KOPT-K1 (cell line): Measurements from ENCODE around the gene KRTAP20-4.

Experiments used
- H3K27ac ChIP-seq: fragments of 200-600 bp; sonication (generic); 2 replicates; pipeline ENCODE4 v1.5.1; 2016; ENCODE audit warnings: antibody characterized with exemption, mild to moderate bottlenecking, low read depth, low read length; ENCODE audit not compliant: poor library complexity, severe bottlenecking
- H3K36me3 ChIP-seq: fragments of 200-600 bp; sonication (generic); 2 replicates; pipeline ENCODE4 v1.5.1; 2017; ENCODE audit warnings: antibody characterized with exemption, mild to moderate bottlenecking, low read length, moderate library complexity; ENCODE audit not compliant: insufficient read depth
- H3K9me3 ChIP-seq: fragments of 200-600 bp; sonication (generic); 2 replicates; pipeline ENCODE4 v1.5.1; 2017; ENCODE audit warnings: antibody characterized with exemption, low read length, mild to moderate bottlenecking; ENCODE audit not compliant: insufficient read depth, poor library complexity, severe bottlenecking

KRTAP20-4 gene

GRCh38 chr21:30625449-30626165 lies 5.2 kb downstream of the KRTAP20-4 start:
- Histone ChIP-seq H3K27ac (no peak overlapping the region), H3K9me3 (peaks cover 19% of the 10 kb centered on the region), H3K36me3 (no peaks in the 10 kb centered on the region)

- Histone ChIP-seq H3K36me3 (no peaks in the 10 kb centered on the region), H3K27ac (no peak overlapping the region), H3K9me3 (peaks cover 19% of the 10 kb centered on the region)
Measured at GRCh38 chr21:30628109-30628508, 7.7 kb downstream of the KRTAP20-4 start.

- Histone ChIP-seq H3K36me3 (no peaks in the 10 kb centered on the region), H3K9me3 (peaks cover 18% of the 10 kb centered on the region), H3K27ac (no peak overlapping the region)
Measured at GRCh38 chr21:30629200-30629599, 8.8 kb downstream of the KRTAP20-4 start.

- Histone ChIP-seq H3K27ac (no peak within 1 kb of the TSS), H3K9me3 (no peaks in the 10 kb centered on the region), H3K36me3 (no peaks in the 10 kb centered on the region)
Measured at GRCh38 chr21:30634906-30635305, 14.5 kb downstream of the KRTAP20-4 start, which contains the start of gene KRTAP20-2. Gene KRTAP20-2, plus strand, starts transcription at chr21:30635206. Its CDS starts 58 bp downstream, at chr21:30635264.

GRCh38 chr21:30638686-30639085 lies 18.3 kb downstream of the KRTAP20-4 start:
- H3K27ac ChIP-seq, result no peak overlapping the region

GRCh38 chr21:30642564-30642963 lies 22.1 kb downstream of the KRTAP20-4 start, which contains the start of gene KRTAP20-3:
Gene KRTAP20-3, plus strand, starts transcription at chr21:30642864.
- Histone ChIP-seq H3K27ac (no peak within 1 kb of the TSS), H3K36me3 (no peaks in the 10 kb centered on the region), H3K9me3 (no peaks in the 10 kb centered on the region)

More at GRCh38 chr21:30638686-30639085, 18.3 kb downstream of the KRTAP20-4 start:
- Histone ChIP-seq H3K9me3 (no peaks in the 10 kb centered on the region), H3K36me3 (no peaks in the 10 kb centered on the region)

- H3K27ac ChIP-seq, result no peak overlapping the region
- no peaks in the 10 kb centered on the region for H3K36me3 ChIP-seq
- H3K9me3 ChIP-seq, result no peaks in the 10 kb centered on the region
Measured at GRCh38 chr21:30646904-30647414, 26.5 kb downstream of the KRTAP20-4 start.

- H3K9me3 ChIP-seq, result no peaks in the 10 kb centered on the region
- no peaks in the 10 kb centered on the region for H3K36me3 ChIP-seq
- no peak overlapping the region for H3K27ac ChIP-seq
Measured at GRCh38 chr21:30652891-30653290, 32.5 kb downstream of the KRTAP20-4 start.

GRCh38 chr21:30668776-30669175 lies 48.3 kb downstream of the KRTAP20-4 start:
- H3K36me3 ChIP-seq, result no peaks in the 10 kb centered on the region
- no peak overlapping the region for H3K27ac ChIP-seq
- no peaks in the 10 kb centered on the region for H3K9me3 ChIP-seq
